Activated B cell treated with CpG ODN at 0.5 μM for 24 hours (primary cell): ENCODE results near the gene UBE4B. TPM values are rescaled to one million over a fixed set of nuclear protein-coding genes. Genes with fewer than 3 reads are reported as not detected.

Experiments used
- ATAC-seq: fragments of 200-7000 bp; cut with Tn5 transposase; one replicate; pipeline ENCODE4 v1.10.0; 2021; ENCODE audit warnings: low read depth, mild to moderate bottlenecking, moderate library complexity
- CTCF ChIA-PET: fragments of 350-600 bp; sonication (Branson Sonifier 250); formaldehyde crosslinking; loops from one replicate; lab custom pipeline; 2021; ENCODE audit warnings: antibody characterized with exemption; lab: Charles Lee
- POLR2A ChIA-PET: fragments of 350-600 bp; sonication (Branson Sonifier 250); formaldehyde crosslinking; loops from one replicate; lab custom pipeline; 2021; ENCODE audit warnings: antibody characterized with exemption; lab: Charles Lee
- DNase-seq: peaks from one replicate; pipeline ENCODE4 v3.0.0; 2022
- H3K27ac Mint-ChIP-seq: one replicate; pipeline ENCODE4 v1.8.0; 2020; ENCODE audit warnings: mixed read lengths
- H3K27me3 Mint-ChIP-seq: one replicate; pipeline ENCODE4 v1.8.0; 2021; ENCODE audit warnings: mixed read lengths
- H3K36me3 Mint-ChIP-seq: one replicate; pipeline ENCODE4 v1.8.0; 2021; ENCODE audit warnings: low read depth, mixed read lengths
- H3K4me1 Mint-ChIP-seq: one replicate; pipeline ENCODE4 v1.8.0; 2021; ENCODE audit warnings: mixed read lengths
- H3K4me3 Mint-ChIP-seq: one replicate; pipeline ENCODE4 v1.8.0; 2020; ENCODE audit warnings: mild to moderate bottlenecking, mixed read lengths
- H3K9me3 Mint-ChIP-seq: one replicate; pipeline ENCODE4 v1.8.0; 2020; ENCODE audit warnings: mixed read lengths
- CTCF ChIP-seq: fragments of 200-600 bp; IDR thresholded peaks from one replicate; pipeline ENCODE4 v1.8.0; 2022; ENCODE audit warnings: antibody characterized with exemption, mild to moderate bottlenecking
- intact Hi-C: fragments of 100-400 bp; cut with micrococcal nuclease; formaldehyde crosslinking; loops from one replicate; pipeline ENCODE4 v1.15.1; 2024
- total RNA-seq: library from RNA; stranded (reverse); gene quantifications from 2 replicates; pipeline ENCODE4 v1.2.3, GENCODE V29; 2022

Gene UBE4B
- total RNA-seq, 1 donor from 2014 or later: 44.7 TPM

- ATAC-seq: no peak
- intact Hi-C loops: no loop called here
- Mint-ChIP-seq H3K4me1 (no peaks in the 10 kb centered on the region), H3K9me3 (no peaks in the 10 kb centered on the region), H3K4me3 (no peak overlapping the region), H3K27ac (no peak overlapping the region), H3K27me3 (no peaks in the 10 kb centered on the region), H3K36me3 (no peaks in the 10 kb centered on the region)
- ChIA-PET POLR2A (no interaction called here), CTCF (interaction anchor here (0.7 kb wide), 1 partner anchor 18 kb away, joined by 3 read pairs; the partner anchor contains the start of gene KIF1B)
- no peak for DNase-seq
- TF ChIP-seq CTCF: no peak
Measured at GRCh38 chr1:10228528-10228927, 195.8 kb downstream of the UBE4B start.

- CTCF ChIA-PET: no interaction called here
- Mint-ChIP-seq H3K36me3 (no peaks in the 10 kb centered on the region), H3K4me1 (no peaks in the 10 kb centered on the region), H3K27ac (no peak overlapping the region), H3K4me3 (no peak overlapping the region), H3K9me3 (no peaks in the 10 kb centered on the region), H3K27me3 (no peaks in the 10 kb centered on the region)
- DNase-seq (no peak), ATAC-seq (no peak)
- POLR2A ChIA-PET: no interaction called here
- intact Hi-C loops: no loop called here
- no peak for TF ChIP-seq CTCF
Measured at GRCh38 chr1:10229903-10230302, 197.1 kb downstream of the UBE4B start.

Other genes with a start within 250 kb of the UBE4B start
- gene CLSTN1, start 209.0 kb upstream of the UBE4B start, total RNA-seq: 50.7 and 52.2 TPM in 2 replicates
- 6.7 and 7.5 TPM in 2 replicates for gene CTNNBIP1, start 122.7 kb upstream of the UBE4B start, total RNA-seq
- gene LZIC, start 89.6 kb upstream of the UBE4B start, total RNA-seq: 19.3 and 20.9 TPM in 2 replicates
- 5.8 and 7.5 TPM in 2 replicates for gene NMNAT1, start 89.5 kb upstream of the UBE4B start, total RNA-seq
- gene RBP7, start 35.7 kb upstream of the UBE4B start, total RNA-seq: not detected in 2 replicates
- gene KIF1B, start 177.6 kb downstream of the UBE4B start, total RNA-seq: 5.9 and 7.2 TPM in 2 replicates